GM18498 (cell line): ENCODE data around the gene MBP.

Source experiments
- ATAC-seq: cut with Tn5 transposase; IDR thresholded peaks from one replicate; pipeline ENCODE4 v1.9.1; 2021; ENCODE audit warnings: mild to moderate bottlenecking, moderate library complexity; ENCODE audit not compliant: unreplicated experiment

The MBP gene

DNA sequence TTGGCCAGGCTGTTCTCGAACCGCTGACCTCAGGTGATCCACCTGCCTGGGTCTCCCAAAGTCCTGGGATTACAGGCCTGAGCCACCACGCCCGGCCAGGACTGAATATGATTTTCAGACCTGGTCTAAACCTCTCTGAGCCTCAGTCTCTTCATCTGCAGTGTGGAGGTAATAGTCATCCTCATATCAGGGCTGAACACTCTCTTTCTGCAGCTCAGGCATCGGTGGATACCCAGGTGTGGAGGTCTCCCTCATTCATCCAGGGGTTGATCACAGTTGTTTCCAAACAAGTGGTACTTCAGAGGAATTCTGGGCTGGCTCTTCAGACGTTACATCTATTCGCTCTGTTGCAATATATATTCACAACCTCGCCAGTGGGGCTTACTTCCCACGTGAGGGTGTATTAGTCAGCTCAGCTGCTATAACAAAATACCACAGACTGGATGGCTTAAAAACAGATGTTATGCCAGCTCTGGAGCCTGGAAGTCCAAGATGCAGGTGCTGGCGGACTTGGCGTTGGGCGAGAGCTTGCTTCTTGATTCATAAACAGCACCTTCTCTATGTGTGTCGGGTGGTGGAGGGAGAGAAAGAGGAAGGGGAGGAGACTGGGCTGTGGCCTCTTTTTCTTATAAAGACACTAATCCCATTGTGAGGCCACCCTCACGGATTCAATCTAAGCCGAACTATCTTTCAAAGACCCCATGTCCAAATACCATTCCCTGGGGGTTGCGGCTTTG lies 2.9 kb upstream of the MBP start:
- no peak for ATAC-seq

DNA sequence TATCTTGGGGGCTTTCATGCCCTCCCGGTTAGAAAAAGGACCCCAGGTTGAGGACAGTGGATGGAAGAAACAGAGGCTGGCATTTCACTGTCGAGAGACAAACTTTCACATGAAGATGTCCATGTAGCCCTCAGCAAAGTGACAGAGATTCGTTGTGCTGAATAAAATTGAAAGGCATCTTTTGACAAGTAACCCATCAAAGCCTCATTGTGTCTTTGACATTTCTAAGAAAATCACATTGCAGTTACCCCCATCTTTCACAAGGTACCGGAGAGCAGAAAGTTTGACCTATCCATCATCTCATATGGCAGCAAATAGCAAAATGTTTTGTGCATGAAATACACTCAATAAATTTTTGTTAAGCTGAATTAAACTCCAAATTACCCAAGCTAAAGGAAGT lies 2.0 kb upstream of the MBP start:
- ATAC-seq: no peak

DNA sequence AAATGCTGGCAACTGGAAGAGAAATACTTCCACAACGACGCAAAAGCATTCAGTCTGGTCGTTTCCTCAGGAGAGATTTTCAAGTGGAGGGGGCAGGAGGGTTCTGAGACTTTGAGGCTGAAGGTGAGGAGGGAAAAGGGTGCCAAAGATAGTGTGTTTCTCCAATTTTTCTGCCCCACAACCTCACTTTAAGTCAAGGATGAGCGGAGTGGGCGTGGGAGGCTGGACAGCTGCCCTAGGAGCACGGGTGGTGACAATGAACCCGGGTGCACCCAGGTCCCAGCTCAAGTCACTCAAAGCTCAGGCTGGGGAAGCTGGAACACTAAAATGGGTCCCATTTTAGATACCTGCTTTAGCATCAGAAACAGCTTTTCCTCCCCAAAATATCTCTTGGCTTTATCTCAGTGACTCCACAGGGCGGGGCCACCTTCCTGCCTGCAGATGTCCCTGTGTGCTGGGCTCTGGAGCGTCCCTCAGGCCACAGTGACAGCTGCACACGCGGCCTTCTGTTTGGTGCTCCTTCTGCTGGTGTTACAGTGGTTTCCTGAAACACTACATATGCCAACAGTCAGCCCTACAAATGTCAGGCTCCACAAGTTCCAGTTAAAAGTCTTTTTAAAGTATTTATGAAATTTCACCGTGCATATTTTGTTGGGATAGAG lies 1.4 kb upstream of the MBP start:
- ATAC-seq: no peak

DNA sequence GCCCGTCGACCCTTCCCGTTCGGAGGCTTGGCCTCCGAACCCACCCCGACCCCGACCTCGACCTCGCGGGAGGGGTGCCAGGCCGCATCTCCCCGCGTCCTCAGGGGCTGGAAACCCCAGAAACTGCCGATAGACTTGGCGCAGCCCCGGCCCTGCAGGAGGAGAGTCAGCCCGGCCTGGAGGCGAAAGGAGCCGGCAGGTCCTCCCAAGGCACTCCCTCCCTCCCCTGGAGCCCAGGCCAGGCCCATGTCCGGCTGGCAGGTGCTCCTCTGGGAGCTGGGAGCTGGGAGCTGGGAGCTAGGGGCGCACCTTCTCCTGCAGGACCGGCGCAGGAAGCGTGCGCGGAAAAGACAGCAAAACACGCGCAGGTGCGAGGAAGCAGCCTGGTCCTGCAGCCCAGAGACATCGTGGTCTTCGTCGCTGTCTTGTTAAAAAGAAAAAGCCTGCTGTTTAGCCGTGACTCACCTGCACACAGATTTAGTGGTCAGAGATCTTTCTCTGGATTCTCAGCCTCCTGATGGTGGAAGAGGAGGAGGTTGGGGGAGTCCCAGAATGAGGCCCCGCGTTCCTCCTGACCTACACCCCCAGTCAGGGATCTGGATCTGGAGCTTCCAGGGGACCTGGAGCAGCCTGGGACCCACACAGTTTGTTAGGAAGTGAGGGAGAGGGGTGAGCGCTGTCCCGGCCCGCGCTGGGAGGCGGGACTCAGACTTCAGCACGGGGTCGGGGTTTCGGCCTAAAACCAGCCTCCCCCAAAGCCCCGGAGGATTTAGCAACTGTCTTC lies 660 bp upstream of the MBP start:
- ATAC-seq: peak; percentile 0

DNA sequence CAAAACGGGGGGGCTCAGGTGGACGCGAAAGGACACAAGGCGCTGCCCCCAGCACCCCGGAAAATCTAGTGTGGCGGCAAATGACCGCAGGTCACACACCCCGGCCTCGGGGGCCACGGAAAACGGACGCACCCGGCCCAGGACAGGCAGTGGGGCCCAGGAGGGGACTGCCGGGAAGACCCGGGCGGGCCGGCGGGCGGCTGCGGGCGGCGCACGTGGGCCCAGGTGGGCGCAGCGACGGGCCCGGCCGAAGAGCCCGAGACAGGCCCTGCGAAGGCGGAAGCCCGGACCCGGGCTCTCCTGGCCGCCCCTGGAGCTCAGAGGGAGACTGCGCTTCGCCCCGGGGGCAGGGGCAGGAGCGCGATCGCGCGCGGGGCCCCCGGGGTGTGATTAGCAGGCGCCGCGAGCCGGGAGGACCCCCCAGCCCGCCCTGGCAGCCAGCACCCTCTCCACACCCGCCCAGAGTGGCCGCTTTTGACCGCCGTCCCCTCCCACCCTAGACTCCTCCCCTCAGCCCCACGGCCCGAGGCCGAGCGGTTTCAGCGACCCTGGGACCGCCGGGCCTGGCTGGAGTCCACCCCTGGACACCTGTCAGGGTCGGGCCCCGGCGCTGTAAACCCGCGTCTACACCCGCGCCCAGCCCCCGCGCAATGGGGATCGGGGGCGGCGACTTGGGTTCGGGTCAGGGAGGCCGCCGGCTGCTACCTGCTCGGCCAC lies 773 bp downstream of the MBP start:
- ATAC-seq: peak; percentile 70

DNA sequence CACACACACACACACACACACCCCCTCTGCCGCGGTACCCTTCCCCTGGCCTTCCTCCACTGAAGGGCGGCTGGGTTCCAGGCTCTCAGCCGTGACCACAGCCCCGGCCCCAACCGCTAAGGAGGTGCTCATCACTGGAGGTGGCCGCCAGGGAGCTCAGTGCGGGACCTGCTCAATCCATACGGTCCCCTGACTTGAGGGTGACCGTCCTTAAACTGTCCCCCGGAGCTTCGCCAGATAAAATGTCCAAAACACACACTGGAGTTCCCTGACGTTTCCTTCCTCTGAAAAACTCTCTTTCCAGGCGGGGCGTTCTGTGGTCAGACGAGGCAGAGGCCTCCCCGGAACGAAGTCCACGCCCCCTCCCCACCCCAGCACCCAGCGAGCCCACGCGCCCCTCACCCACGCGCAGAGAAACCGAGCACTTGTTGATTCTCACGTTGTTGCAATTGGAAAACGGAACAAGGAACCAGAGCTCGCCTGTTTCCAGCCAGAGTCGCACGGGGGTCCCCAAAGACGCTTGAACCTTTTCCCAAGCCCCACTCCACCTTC lies 1.4 kb downstream of the MBP start:
- ATAC-seq: no peak

DNA sequence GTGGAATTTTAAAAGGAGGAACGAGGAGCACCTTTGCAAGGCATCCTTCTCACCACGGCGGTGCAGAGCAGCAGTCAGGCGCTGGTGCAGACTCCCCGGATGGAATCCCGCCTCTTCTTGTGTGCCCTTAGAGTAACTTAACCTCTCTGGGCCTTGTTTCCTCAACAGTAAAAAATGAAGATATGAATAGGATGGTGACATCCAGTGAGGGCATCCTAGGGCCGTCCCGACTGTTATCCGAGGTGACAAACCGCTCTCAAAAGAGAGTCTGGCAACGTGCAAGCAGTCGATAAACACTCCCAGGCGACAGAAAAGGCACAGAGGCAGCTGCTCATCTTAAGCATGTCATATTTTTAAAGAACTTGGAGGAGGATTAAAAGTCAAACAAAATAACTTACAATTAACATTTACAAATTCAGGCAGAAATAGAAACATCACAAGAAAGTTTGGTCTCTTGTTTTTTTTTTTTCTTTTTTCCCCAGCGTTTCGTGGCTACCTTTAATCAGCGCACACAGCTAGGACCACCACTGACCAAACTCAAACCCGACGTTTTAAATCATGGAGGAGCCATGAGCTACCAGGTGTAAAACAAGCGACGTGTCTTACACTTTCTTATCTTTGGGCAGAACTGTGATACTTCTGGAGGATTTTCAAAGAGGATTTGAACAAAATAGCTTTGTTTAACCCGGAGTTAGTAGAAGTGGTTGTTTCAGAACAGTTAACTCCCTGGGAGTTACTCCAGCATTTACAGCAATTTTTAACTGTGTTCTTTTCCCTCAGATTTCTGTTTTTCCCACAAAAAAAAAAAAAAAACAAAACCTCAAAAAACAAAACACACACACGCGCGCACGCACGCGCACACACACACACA lies 2.1 kb downstream of the MBP start:
- no peak for ATAC-seq

DNA sequence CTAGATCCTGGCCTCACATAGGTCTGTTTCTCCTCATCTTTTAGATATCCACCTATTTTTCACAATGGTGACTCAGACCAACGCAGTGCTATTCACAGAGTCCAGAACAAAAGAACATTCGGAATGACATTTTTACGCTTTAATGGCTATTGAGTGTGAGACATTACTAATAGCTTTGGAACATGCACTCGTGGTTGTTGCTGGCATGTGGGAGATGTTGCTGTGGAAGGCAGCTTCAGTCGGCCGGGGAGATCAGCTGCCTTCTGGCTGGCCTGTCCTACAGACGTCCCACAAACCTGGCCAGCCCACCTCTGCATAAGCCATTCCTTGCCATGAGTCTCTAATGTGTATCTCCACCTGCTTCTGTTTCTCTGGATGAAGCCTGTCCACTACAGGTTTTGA lies 3.4 kb downstream of the MBP start:
- no peak for ATAC-seq

DNA sequence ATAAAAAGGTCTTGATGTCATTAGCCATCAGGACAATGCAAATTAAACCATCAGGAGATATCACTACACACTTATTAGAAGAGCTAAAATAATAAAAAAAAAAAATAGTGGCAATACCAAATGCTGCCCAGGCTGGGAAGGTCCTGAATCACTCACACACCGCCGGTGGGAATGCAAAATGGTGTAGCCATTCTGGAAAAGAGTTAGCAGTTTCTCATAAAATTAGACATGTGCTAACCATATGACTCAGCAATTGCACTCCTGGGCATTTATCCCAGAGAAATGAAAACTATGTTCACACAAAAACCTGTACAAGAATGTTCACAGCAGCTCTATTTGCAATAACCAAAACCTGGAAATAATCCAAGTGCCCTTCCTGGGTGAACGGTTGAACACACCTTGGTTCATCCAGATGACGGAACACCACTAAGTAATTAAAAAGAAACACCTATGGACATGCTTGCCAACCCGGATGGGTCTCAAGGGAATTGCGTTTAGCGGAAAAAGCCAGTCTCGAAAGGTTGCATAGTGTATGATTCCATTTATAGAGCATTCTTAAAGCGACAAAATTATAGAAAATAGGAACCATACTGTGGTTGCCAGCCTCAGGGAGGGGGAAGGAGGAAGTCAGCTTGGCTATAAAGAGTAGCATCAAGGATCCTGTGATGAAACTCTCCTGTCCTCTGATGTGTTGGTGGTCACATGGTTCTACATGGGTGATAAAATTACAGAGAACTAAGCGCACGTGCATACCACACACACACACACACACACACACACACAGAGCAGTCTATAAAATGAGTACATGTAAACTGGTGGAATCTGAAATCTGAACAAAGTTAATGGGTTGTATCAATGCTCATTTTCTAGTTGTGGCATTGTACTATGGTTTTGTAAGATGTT lies 4.6 kb downstream of the MBP start:
- ATAC-seq: peak; percentile 26

DNA sequence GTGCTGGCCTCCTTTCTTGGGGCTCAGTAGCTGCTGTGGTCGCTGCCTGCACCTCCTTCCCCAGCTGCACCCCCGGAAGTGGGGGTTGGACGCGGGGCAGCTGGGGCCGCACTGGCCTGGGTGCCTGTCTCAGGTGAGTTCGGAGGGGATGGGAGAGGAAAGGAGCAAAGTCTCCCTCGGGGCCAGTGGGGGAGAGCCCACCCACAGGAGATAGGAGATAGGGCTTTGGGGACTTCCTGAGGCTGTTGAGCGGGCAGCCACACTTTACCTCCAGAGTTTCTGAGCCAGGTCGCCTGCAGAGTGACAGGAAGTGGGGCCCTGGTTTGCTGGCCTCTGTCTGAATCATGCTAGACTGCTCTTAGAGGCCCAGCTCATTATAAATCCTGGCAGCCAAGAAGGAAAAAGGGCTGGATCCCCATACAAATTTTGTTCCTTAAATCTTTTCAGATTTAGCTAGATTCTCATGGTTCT lies 8.1 kb downstream of the MBP start:
- ATAC-seq: peak; percentile 62

DNA sequence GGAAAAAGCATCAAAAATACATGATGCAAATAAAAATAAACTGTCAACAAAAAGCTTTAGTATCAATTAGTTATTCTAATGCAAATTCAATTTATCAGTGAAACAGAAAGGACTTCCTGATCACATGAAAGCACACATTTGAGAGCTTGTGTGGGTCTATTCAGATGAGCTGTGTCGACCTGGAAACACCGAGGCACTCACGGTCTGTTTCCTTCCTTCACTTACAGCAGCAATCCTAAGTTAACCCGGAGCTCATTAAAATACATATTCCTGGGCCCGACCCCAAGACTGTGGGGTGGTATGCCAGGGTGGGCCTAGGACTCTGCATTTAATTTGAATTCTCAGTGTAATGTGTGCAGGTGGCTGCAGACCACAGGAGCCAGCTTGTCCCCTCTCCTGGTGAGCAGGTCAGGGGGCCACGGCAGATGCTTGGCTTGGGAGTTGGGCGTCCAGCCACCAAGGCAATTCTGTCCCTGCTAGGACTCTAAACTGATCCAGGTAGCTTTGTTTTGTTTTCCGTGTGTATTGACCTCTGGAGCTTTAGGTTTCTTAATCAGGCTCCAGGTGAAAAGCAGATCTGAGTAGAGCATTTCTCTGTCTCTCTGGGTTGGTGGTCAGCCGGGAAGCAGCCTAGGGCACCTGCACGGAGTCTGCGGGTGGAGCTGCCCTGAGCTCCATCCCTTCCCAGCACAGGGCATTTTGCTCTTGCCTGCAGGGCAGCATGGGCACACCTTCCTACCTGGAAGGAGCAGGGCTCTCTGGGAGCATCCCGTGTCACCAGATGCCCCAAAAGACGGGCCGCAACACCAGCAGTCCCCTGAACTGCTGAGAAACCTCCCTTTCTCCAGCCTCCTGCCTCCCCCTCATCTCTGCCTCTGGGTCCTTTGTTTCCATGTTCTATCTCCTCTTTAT lies 9.0 kb downstream of the MBP start:
- peak; percentile 36 for ATAC-seq

DNA sequence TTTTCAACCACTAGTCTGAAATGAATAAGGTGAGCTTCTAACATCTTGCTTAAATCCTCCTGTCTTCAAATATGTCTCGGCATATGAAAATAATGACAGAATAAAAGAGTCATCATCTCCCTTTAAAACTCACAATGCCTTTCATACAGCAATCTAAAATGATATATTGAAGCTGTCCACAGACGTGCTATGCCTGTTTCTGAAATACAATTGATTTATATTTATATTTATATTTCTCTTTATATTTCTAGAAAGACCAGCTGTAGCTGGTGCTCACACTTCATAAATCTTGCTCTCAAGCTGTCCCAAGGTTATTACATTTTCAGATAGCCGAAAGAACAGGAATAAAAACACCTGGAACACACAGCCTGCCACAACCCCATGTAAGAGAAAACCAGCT lies 11.1 kb downstream of the MBP start:
- no peak for ATAC-seq

DNA sequence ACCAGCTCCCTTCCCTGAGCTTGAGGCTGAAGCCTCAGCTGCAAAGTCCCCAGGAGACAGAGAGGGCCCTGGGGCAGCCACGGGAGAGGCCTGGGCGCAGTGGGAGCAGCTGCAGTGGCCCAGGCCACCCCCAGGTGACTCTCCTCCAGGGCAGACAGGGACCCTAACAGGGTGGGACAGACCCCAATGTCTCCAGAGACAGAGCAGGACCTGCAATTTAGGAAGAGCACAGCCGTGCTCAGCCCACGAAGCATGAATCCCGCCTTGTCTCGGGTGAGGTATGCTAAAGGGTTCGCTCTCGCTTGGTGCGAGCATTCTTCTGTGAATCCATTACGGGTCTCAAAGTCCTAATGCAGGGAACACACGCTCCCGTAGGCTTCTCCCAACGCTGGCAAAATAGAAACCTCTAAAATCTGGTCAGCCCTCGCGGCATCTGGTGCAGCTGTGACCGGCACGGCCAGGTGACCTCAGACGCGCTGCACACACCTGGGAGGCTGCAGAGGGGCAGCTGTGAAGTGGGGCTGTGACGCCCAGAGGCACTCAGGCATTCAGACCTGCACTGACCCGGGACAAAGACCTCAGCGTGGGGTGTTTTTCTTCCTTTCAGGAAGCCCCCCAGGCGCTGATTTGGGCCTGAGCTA lies 12.6 kb downstream of the MBP start:
- ATAC-seq: no peak

DNA sequence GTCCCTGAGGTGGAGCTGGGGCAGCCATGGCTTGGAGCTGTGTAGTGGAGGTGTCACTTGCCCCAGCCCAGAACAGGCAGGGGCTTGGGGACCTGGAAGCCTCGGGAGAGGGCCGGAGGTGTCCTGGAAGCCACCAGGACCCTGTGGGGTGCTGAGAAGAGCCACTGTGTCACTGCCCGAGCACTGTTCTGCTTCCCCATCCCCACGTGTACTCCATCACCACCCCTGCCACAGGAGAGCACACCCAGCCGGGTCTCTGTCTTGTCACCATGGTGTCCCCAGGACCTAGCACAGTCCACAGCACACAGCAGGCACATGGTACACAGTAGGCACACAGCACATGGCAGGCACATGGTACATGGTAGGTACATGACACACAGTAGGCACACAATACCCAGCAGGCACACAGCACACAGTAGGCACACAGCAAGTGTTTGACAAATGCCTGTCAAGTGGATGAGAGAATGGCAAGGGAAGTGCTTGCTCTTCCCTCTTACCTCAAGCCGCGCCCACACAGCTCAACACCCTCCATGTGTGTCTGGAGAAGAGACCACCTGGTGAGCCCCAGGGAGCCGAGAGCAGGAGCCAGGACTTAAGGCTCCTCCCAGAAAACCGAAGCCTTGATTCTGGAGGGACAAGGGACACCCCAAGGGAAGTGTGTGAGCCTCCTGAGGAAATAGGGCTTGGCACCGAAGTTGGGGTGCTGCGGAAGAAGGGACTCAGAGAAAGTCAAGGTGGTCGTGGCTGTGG lies 13.3 kb downstream of the MBP start:
- no peak for ATAC-seq

DNA sequence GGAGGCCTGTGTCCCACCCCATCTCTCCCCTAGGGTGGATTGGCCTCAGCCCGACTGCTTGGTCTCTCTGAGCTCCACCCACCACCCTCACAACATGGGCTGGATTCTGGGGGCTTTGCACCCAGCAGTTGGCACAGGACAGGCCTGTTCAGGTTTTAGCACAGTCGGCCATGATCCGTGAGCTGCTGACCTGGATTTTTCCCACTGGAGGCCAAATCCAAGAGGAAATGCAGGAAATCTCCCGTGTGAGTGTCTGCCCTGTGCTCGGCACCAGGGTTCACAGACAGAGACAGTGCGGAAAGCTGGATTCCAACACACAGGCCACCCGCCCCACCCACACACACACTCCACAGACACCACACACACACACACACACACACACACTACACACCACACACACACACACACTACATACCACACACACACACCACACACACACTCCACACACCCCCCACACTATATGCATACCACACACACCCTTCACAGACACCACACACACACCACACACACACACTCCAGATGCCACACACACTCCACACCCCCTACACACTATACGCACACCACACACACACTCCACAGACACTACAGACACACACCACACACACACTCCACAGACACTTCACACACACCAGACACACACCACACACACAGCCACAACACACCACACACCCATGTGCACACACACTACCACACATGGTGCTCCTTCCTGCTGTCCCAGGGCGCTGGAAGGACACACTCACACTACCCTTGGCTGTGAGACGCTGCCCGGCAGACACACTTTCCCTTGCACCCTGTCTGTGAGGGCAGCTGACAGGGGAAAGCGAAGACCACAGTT lies 14.1 kb downstream of the MBP start:
- no peak for ATAC-seq
